H1 (cell line): ENCODE data around the gene MAOB. TPM values are rescaled to one million over a fixed set of nuclear protein-coding genes. Genes with fewer than 3 reads are reported as not detected.

Experiments
- CHD2 ChIP-seq: IDR thresholded peaks from 2 replicates; pipeline ENCODE4 v1.6.1; 2012; ENCODE audit warnings: low read length, improper control_type of control experiment
- GABPA ChIP-seq: IDR thresholded peaks from 2 replicates; pipeline ENCODE4 v1.6.1; 2011; ENCODE audit warnings: mild to moderate bottlenecking, low read length, moderate library complexity, borderline replicate concordance; ENCODE audit not compliant: insufficient read depth
- HDAC2 ChIP-seq, 2 experiments: fragments of 300-600 bp in 1 of 2; sonication (generic) in 1 of 2; IDR thresholded peaks; 2 replicates each; pipeline ENCODE4 v1.6.1; 2011 to 2012; ENCODE audit warnings: low read depth in 2 of 2, low read length in 2 of 2, mild to moderate bottlenecking in 2 of 2, moderate library complexity in 2 of 2, borderline replicate concordance in 1 of 2, inconsistent platforms in 1 of 2
- KDM4A ChIP-seq: IDR thresholded peaks from one replicate; pipeline ENCODE4 v1.7.1; 2012; ENCODE audit warnings: low read depth, mild to moderate bottlenecking, moderate library complexity, low read length, inconsistent platforms; ENCODE audit not compliant: severe bottlenecking
- POLR2AphosphoS5 ChIP-seq: IDR thresholded peaks from 2 replicates; pipeline ENCODE4 v1.6.1; 2011; ENCODE audit warnings: low read depth, low read length
- RXRA ChIP-seq: IDR thresholded peaks from 2 replicates; pipeline ENCODE4 v1.6.1; 2011; ENCODE audit warnings: low read depth, mild to moderate bottlenecking, low read length, moderate library complexity; ENCODE audit not compliant: insufficient read depth
- SP1 ChIP-seq: IDR thresholded peaks from 2 replicates; pipeline ENCODE4 v1.6.1; 2011; ENCODE audit warnings: low read depth, low read length
- TEAD4 ChIP-seq: IDR thresholded peaks from 2 replicates; pipeline ENCODE4 v1.6.1; 2012; ENCODE audit warnings: low read depth, low read length, inconsistent platforms, mixed read lengths
- polyA plus RNA-seq, 7 experiments: library from polyadenylated mRNA; depleted of rRNA in 3 of 7; stranded (reverse) in 5 of 7; unstranded in 2 of 7; fragments of >200 nt in 5 of 7; fragments of 200-250 nt in 2 of 7; gene quantifications; 1 replicate in 5 of 7; 2 replicates in 1 of 7; 4 replicates in 1 of 7; pipeline versions ENCODE4 v1.2.1 to v1.2.3, GENCODE V29; 2011 to 2013; ENCODE audit warnings: missing spikeins in 2 of 7, mixed read lengths in 2 of 7
- total RNA-seq: library from RNA; stranded (reverse); fragmentation: NEBNext Ultra II Directional; extraction: Animal tissue kit (Norgen Biotek cat#: 25700); gene quantifications from 2 replicates; pipeline ENCODE4 v1.2.1, GENCODE V29; 2021

The MAOB gene
- total and polyA plus RNA-seq, 2 of the 8 experiments (the other 6 are each of a cell fraction or from before 2014, with no cell fraction given) = 0.73 to 1.1 TPM

GRCh38 chrX:43745938-43746721 lies 136.1 kb downstream of the MAOB start (continued):
- TF ChIP-seq HDAC2 (IDR thresholded peaks at IDR 0.05; ENCODE audit: borderline replicate concordance in 1 of 2, low read depth in 2 of 2, low read length in 2 of 2) (no peak), RXRA (no peak), POLR2AphosphoS5 (no peak), SP1 (no peak), TEAD4 (no peak), KDM4A (no peak), GABPA (no peak), CHD2 (no peak)
